CD4-positive, alpha-beta T cell treated with Interleukin-1 beta for 1 hour (primary cell): ENCODE data around the gene PDZD2.
"Not testable (repeated sequence)": the region's sequence is repeated elsewhere in the genome, so short reads cannot be mapped to it uniquely, and the experiment has no call there.

ENCODE experiments used
- DNase-seq, 2 donors: peaks; one replicate each; pipeline ENCODE4 v3.0.0-alpha.2; 2020 to 2022

The PDZD2 gene

GRCh38 chr5:31639481-31640411 is 815 bp downstream of the PDZD2 start:
- DNase-seq = no peak

DNA sequence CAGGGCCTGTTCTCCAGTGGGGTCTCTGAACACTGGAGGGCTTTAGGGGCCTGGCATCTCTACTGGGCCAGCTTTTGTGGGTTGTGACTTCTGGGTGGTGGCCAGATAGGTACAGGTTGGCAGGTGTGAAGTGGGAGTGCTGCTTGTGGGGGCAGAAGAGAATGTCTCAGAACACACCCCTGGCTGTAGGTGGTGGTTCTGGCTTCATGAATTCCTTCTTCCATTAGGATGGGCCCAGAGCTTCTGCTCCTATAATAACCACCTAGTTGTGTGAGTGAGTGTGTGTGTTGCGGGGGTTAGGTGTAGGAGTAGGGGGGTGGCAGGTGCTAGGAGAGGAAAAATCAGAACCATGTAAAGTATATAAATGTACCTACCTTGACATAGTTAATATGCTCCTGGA is 1.6 kb downstream of the PDZD2 start:
- no peak for DNase-seq

GRCh38 chr5:31641059-31641458 is 2.1 kb downstream of the PDZD2 start:
- no peak for DNase-seq

GRCh38 chr5:31641575-31641974 is 2.6 kb downstream of the PDZD2 start:
- DNase-seq = no peak

DNA sequence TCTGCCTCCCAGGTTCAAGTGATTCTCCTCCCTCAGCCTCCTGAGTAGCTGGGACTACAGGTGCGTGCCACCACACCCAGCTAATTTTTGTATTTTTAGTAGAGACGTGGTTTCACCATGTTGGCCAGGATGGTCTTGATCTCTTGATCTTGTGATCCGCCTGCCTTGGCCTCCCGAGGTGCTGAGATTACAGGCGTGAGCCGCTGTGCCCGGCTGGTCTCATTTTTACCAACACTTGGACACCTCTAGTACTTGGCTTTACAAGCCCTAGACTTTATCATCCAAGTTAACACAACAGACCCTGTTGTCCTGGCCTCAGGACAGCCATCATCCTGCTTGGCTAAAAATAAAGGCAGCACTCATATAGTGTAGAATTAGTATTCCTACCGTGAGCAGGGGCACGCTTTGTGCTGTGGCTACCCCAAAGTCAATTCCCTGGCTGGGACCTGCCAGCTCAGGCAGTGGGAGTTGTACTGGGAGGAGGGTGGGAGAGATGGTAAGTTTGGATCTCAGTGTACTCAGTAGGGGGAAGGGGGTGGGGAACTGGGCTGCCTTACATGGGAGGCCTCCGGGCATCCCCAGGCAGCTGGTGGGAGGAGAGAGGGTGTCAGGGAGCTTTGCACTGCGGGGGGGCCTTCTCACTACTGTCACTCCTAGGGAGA is 6.6 kb downstream of the PDZD2 start:
- no peak for DNase-seq

DNA sequence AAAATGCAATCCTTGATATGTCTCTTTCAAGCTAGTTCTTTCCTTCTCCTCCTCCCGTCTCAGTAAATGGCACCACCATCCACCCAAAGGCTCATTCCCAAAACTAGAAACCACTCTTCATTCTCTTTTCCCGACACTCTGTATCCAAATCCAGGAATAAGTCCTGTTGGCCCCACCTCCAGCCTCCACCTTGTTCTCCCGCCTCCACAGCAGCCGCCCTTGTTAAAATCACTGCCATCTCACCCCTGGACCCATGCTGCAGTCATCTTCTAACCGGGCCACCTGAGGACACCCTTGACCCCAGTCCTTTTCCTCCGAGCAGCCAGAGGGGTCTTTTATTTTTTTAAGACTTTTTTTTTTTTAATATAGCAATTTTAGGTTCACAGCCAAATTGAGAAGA is 9.4 kb downstream of the PDZD2 start:
- no peak for DNase-seq

- DNase-seq = no peak
Observed at GRCh38 chr5:31651241-31651640, 12.3 kb downstream of the PDZD2 start.

- DNase-seq = no peak
Observed at GRCh38 chr5:31655491-31655890, 16.6 kb downstream of the PDZD2 start.

DNA sequence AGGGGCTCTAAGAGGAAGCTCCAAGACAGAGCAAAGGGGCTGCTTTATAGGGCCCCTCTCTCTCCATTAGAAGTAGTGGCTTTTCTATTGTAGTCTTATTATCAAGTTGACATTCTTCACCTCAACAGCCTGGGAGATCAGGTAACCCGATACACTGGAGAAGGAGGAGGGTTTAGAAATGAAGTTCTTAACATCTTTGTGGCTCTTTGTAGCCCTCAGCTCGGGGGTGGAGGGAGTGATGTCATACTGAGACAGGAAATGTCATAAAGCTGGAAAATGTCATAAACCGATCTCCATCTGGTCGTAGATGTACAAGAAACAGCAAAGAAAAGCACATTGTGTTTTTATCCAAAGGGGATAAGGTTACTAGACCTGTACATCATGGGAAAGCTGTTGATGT is 17.9 kb downstream of the PDZD2 start:
- DNase-seq = no peak

- DNase-seq = no peak
Observed at GRCh38 chr5:31657315-31657979, 18.5 kb downstream of the PDZD2 start.

- no peak for DNase-seq
Observed at GRCh38 chr5:31661257-31661656, 22.3 kb downstream of the PDZD2 start.

DNA sequence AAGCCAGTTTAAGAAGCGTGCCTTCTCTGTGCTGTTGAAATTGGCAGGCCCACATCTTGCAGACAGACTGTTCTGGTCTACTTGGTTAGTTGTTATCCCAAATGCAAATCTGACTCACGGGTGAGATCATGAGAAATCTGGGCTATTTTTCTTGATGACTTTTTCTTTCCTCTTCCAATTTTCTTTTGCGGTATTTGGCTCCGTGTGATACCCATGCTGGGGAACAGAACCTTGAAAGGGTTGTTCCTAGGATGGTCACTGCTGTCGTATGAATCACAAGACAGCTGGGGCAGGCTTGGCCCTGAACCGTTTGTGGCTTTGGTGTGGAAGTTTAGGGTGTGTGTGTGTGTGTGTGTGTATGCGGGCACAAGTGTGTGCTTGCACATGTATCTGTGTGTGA is 24.6 kb downstream of the PDZD2 start:
- no peak for DNase-seq

- no peak for DNase-seq
Observed at GRCh38 chr5:31664566-31664965, 25.6 kb downstream of the PDZD2 start.

DNA sequence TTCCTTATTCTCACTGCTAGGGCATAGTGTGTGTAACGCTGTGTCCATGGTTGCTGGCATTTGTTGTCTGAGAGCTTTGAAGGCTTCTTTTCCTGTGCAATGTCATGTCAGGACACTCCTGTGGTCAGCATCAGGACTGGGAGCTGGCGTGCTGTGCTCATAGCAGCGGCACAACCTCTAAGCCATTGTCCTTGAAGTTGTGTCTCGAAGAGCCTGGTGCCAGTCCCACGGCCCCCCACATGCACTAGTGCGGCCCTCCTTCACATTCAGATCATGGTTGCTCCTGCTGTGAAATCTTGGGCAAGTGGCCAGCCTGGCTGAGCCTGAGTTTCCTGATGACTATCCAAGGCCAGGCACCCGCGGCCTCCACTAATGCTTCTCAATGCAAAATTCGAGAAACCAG is 32.4 kb downstream of the PDZD2 start:
- no peak for DNase-seq

GRCh38 chr5:31674371-31674951 is 35.5 kb downstream of the PDZD2 start:
- no peak for DNase-seq

DNA sequence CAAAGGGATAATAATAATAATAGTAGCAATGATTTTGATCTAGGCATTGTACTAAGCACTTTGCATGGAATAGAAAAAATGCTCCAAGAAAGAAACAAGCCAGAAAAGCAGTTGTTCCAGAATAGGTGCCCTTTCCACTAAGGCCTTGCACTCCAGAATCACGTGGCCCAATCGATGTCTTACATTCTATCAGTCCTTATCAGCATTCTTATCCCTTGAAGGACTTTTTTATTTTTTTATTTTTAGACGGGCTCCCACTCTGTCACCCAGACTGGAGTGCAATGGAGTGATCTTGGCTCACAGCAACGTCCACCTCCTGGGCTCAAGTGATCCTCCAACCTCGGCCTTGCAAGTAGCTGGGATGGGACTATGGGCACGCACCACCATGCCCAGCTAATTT is 36.5 kb downstream of the PDZD2 start:
- no peak for DNase-seq

- no peak for DNase-seq
Observed at GRCh38 chr5:31678180-31678579, 39.2 kb downstream of the PDZD2 start.

GRCh38 chr5:31680528-31680927 is 41.6 kb downstream of the PDZD2 start:
- DNase-seq = no peak

DNA sequence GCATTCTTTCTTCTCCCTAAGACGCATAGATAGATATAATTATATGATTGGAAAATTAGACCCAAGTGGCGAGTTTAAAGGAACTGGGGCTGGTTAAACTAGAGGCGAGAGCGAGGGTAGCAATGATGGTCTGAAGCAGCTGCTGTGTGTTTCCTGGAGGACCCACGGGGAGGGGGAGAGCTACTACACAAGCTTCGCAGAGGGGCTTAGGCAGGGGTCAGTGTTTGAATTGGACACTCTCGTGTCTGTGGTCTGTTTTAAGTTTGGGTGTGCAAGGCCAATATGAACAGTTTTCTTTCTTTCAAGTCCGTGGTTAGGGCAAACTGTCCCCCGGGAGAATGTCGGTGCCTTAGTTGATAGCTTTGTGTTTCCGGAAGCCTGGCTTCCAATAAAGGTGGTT is 43.1 kb downstream of the PDZD2 start:
- DNase-seq = no peak

DNA sequence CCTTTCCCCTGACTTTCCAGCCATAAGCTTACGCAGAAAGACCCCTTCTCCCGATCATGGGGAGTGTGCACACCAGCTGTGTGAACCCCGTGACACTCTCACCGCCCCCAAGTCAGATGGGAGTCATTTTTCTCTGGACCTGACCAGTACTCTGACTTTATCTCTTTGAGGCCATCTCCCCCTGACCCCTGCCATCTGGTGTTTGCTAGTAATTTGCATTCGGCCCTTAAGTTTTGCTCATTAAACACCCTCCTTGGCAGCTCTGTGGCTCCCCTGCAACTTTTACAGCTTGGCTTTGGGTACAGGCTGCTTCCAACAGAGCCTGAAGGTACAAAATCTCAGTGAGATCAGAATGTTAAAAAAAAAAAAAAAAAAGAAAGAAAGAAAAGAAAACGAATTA is 43.9 kb downstream of the PDZD2 start:
- no peak for DNase-seq

DNA sequence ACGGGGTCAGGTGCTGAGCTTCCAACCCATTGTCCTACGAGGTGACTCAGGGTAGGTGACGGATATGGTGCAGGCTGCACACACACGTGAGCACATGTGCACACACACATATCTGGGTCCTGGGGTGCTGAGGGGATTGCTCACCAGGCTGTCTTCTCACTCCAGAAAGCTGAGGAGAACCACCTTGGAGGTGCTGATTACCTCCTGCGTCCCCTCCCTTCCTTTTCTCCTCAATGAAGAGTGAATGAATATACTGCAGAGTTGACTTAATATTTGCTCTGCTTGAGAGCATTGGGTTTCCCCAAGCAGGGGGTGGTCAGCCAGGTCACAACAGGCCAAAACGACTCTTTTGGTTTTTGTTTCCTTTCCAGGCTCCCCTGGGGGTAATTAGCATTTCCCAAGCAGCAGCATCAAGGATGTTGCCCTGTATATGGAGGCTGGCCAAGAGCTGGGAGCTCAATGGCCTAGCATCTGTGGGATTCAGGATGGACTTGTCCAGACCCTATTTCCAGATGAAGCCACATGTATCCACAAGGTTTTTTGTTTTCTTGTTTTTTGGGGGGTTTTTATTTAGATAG is 49.7 kb downstream of the PDZD2 start:
- DNase-seq = no peak

- DNase-seq = not testable (repeated sequence)
Observed at GRCh38 chr5:31691408-31691807, 52.5 kb downstream of the PDZD2 start.
